OCI-LY3 (cell line): ENCODE results near the gene ESR1.

Experiments used
- CTCF ChIP-seq: fragments of 200-600, 300-600 bp; sonication (generic); IDR thresholded peaks from 2 replicates; pipeline ENCODE4 v1.5.1; 2014; ENCODE audit warnings: antibody characterized with exemption, low read length, low read depth
- EZH2phosphoT487 ChIP-seq: fragments of 200-600 bp; shearing (Covaris generic); IDR thresholded peaks from 2 replicates; pipeline ENCODE4 v1.6.1; 2018; ENCODE audit warnings: antibody characterized with exemption, mixed run types, low read depth

GRCh38 chr6:151772446-151772845 is 35.0 kb upstream of the ESR1 start:
- TF ChIP-seq CTCF = no peak
- no peak for TF ChIP-seq EZH2phosphoT487
